ENCODE measurements around the gene RUFY1.
"Not testable (repeated sequence)": the region's sequence is repeated elsewhere in the genome, so short reads cannot be mapped to it uniquely, and the experiment has no call there.

GRCh38 chr5:179634370-179635172, 84.2 kb downstream of the RUFY1 start:
- TF ChIP-seq MYBL2 (CRISPR knock-in tag; IDR thresholded peaks at IDR 0.05); ATF2 (CRISPR knock-in tag; IDR thresholded peaks at IDR 0.05; ENCODE audit: borderline replicate concordance, low read depth); SMAD3 (CRISPR knock-in tag; IDR thresholded peaks at IDR 0.05; ENCODE audit: borderline replicate concordance); ELF4 (CRISPR knock-in tag; IDR thresholded peaks at IDR 0.05; ENCODE audit: low read depth); ATF6 (CRISPR knock-in tag; IDR thresholded peaks at IDR 0.05): not testable (repeated sequence)
